IMR-90 (cell line): ENCODE results near the gene NUP93. TPM values are rescaled to one million over a fixed set of nuclear protein-coding genes. Genes with fewer than 3 reads are reported as not detected.

Experiments
- ATAC-seq: fragments of 200-7000 bp; cut with Tn5 transposase; 2 replicates; pipeline ENCODE4 v1.9.1; 2020; ENCODE audit warnings: low read depth, mild to moderate bottlenecking, moderate library complexity
- BruUV-seq: library from RNA; stranded (reverse); fragments of 400-500 nt; replicated peaks from 2 replicates; lab custom pipeline; 2021; lab: Mats Ljungman, UMichigan
- CTCF ChIA-PET: fragments of 300-600 bp; formaldehyde crosslinking; extraction: SDS; loops from one replicate; lab custom pipeline; 2021; ENCODE audit warnings: antibody characterized with exemption; lab: Yijun Ruan, JAX
- POLR2A ChIA-PET: fragments of 300-600 bp; sonication (Branson Sonifier 250); formaldehyde crosslinking; loops from one replicate; lab custom pipeline; 2022; ENCODE audit warnings: antibody characterized with exemption; ENCODE audit not compliant: unreplicated experiment; lab: Charles Lee
- DNase-seq: peaks from one replicate; pipeline ENCODE4 v3.0.0; 2013
- H2AFZ ChIP-seq: replicated peaks from 2 replicates; pipeline ENCODE3; 2013; ENCODE audit warnings: low read length, mild to moderate bottlenecking; ENCODE audit not compliant: poor library complexity
- H2AK5ac ChIP-seq: 2 replicates; pipeline ENCODE4 v1.6.1; 2013; ENCODE audit warnings: low read depth, low read length, inconsistent platforms
- H2AK9ac ChIP-seq: replicated peaks from 2 replicates; pipeline ENCODE3; 2013; ENCODE audit warnings: mild to moderate bottlenecking, low read depth, low read length, moderate library complexity; ENCODE audit not compliant: poor library complexity
- H2BK120ac ChIP-seq: 2 replicates; pipeline ENCODE4 v1.6.1; 2013; ENCODE audit warnings: low read depth, low read length, inconsistent platforms
- H2BK15ac ChIP-seq: 3 replicates; pipeline ENCODE4 v1.6.1; 2013; ENCODE audit warnings: low read depth, low read length, inconsistent platforms
- H2BK20ac ChIP-seq: 2 replicates; pipeline ENCODE4 v1.6.1; 2013; ENCODE audit warnings: low read depth, mild to moderate bottlenecking, inconsistent platforms, low read length, moderate library complexity
- H2BK5ac ChIP-seq: 2 replicates; pipeline ENCODE4 v1.6.1; 2013; ENCODE audit warnings: mild to moderate bottlenecking, low read depth, low read length, inconsistent platforms; ENCODE audit not compliant: poor library complexity, severe bottlenecking
- H3K14ac ChIP-seq: replicated peaks from 2 replicates; pipeline ENCODE4 v1.6.1; 2013; ENCODE audit warnings: low read depth, low read length, inconsistent platforms
- H3K18ac ChIP-seq: 2 replicates; pipeline ENCODE4 v1.6.1; 2013; ENCODE audit warnings: low read depth, low read length, control low read depth
- H3K23ac ChIP-seq: 2 replicates; pipeline ENCODE4 v1.6.1; 2013; ENCODE audit warnings: low read depth, low read length, inconsistent platforms
- H3K27ac ChIP-seq: 2 replicates; pipeline ENCODE4 v1.5.1; 2013; ENCODE audit warnings: mild to moderate bottlenecking, control low read depth, low read length; ENCODE audit not compliant: insufficient read depth
- H3K27me3 ChIP-seq: 2 replicates; pipeline ENCODE4 v1.6.1; 2013; ENCODE audit warnings: low read length; ENCODE audit not compliant: control insufficient read depth, insufficient read depth
- H3K36me3 ChIP-seq: 2 replicates; pipeline ENCODE4 v1.6.1; 2013; ENCODE audit warnings: low read length, mixed read lengths; ENCODE audit not compliant: control insufficient read depth, insufficient read depth
- H3K4ac ChIP-seq: 2 replicates; pipeline ENCODE4 v1.6.1; 2013; ENCODE audit warnings: low read depth, low read length, inconsistent platforms
- H3K4me1 ChIP-seq: 2 replicates; pipeline ENCODE4 v1.6.1; 2013; ENCODE audit warnings: low read length, mixed read lengths; ENCODE audit not compliant: control insufficient read depth, insufficient read depth
- H3K4me2 ChIP-seq: 2 replicates; pipeline ENCODE4 v1.6.1; 2013; ENCODE audit warnings: low read depth, mild to moderate bottlenecking, control low read depth, low read length, moderate library complexity
- H3K4me3 ChIP-seq: 2 replicates; pipeline ENCODE4 v1.5.1; 2013; ENCODE audit warnings: low read depth, mild to moderate bottlenecking, control low read depth, low read length, moderate library complexity; ENCODE audit not compliant: insufficient read depth
- H3K56ac ChIP-seq: 2 replicates; pipeline ENCODE4 v1.6.1; 2013; ENCODE audit warnings: low read length, inconsistent platforms; ENCODE audit not compliant: insufficient read depth; ENCODE audit errors: extremely low read depth
- H3K79me1 ChIP-seq, 2 experiments: 2 replicates each; pipeline ENCODE4 v1.6.1; 2013; ENCODE audit warnings: low read length in 2 of 2, inconsistent platforms in 1 of 2, low read depth in 1 of 2
- H3K9ac ChIP-seq: 2 replicates; pipeline ENCODE4 v1.6.1; 2013; ENCODE audit warnings: low read depth, low read length, control low read depth
- H3K9me1 ChIP-seq: 2 replicates; pipeline ENCODE4 v1.6.1; 2013; ENCODE audit warnings: low read length, inconsistent platforms; ENCODE audit not compliant: insufficient read depth
- H3K9me3 ChIP-seq: 2 replicates; pipeline ENCODE4 v1.6.1; 2013; ENCODE audit warnings: low read length; ENCODE audit not compliant: control insufficient read depth, insufficient read depth
- H4K20me1 ChIP-seq: 2 replicates; pipeline ENCODE4 v1.6.1; 2013; ENCODE audit warnings: low read length, inconsistent platforms; ENCODE audit not compliant: insufficient read depth
- H4K5ac ChIP-seq: 2 replicates; pipeline ENCODE4 v1.6.1; 2013; ENCODE audit warnings: mild to moderate bottlenecking, low read depth, low read length, control low read depth
- H4K8ac ChIP-seq, 2 experiments: 2 replicates each; pipeline ENCODE4 v1.6.1; 2013; ENCODE audit warnings: low read depth in 2 of 2, low read length in 2 of 2, control low read depth in 1 of 2, inconsistent platforms in 1 of 2
- H4K91ac ChIP-seq: 2 replicates; pipeline ENCODE4 v1.6.1; 2013; ENCODE audit warnings: low read depth, low read length, inconsistent platforms; ENCODE audit not compliant: insufficient read depth
- BHLHE40 ChIP-seq: fragments of 150-350 bp; IDR thresholded peaks from 2 replicates; pipeline ENCODE4 v1.6.1; 2016; ENCODE audit warnings: mild to moderate bottlenecking, low read depth, low read length
- CHD1 ChIP-seq: IDR thresholded peaks from 2 replicates; pipeline ENCODE4 v1.6.1; 2012; ENCODE audit warnings: low read depth, low read length, improper control_type of control experiment
- MAFK ChIP-seq: IDR thresholded peaks from 2 replicates; pipeline ENCODE4 v1.6.1; 2012; ENCODE audit warnings: low read depth, low read length, improper control_type of control experiment
- MAZ ChIP-seq: IDR thresholded peaks from 2 replicates; pipeline ENCODE4 v1.6.1; 2012; ENCODE audit warnings: low read depth, mild to moderate bottlenecking, low read length, improper control_type of control experiment, moderate library complexity, borderline replicate concordance
- NFE2L2 ChIP-seq: fragments of 150-350 bp; IDR thresholded peaks from 2 replicates; pipeline ENCODE4 v1.6.1; 2016; ENCODE audit warnings: low read depth, mild to moderate bottlenecking, low read length
- POLR2A ChIP-seq: IDR thresholded peaks from 2 replicates; pipeline ENCODE4 v1.6.1; 2012; ENCODE audit warnings: mild to moderate bottlenecking, low read depth, low read length
- RAD21 ChIP-seq: IDR thresholded peaks from 2 replicates; pipeline ENCODE4 v1.6.1; 2012; ENCODE audit warnings: low read length, improper control_type of control experiment
- RCOR1 ChIP-seq: IDR thresholded peaks from 2 replicates; pipeline ENCODE4 v1.6.1; 2012; ENCODE audit warnings: mild to moderate bottlenecking, low read length, improper control_type of control experiment; ENCODE audit not compliant: insufficient replicate concordance
- RFX5 ChIP-seq: IDR thresholded peaks from 2 replicates; pipeline ENCODE4 v1.8.0; 2012; ENCODE audit warnings: low read depth, mild to moderate bottlenecking, low read length, moderate library complexity
- SMC3 ChIP-seq: fragments of 150-350 bp; IDR thresholded peaks from 2 replicates; pipeline ENCODE4 v1.6.1; 2016; ENCODE audit warnings: low read depth, mild to moderate bottlenecking, antibody characterized with exemption, low read length, moderate library complexity
- USF2 ChIP-seq: fragments of 150-350 bp; IDR thresholded peaks from 2 replicates; pipeline ENCODE4 v1.6.1; 2017; ENCODE audit warnings: mild to moderate bottlenecking, antibody characterized with exemption, low read length, low read depth
- WGBS, 2 experiments: methylation state at CpG; one replicate each; pipeline versions ENCODE4 v1.1.5 to v1.1.7; 2013; ENCODE audit warnings: missing lambda C conversion rate in 2 of 2; ENCODE audit not compliant: insufficient read length in 1 of 2; ENCODE audit errors: extremely low coverage in 2 of 2; 5-methylcytosine and 5-hydroxymethylcytosine counted together
- dilution Hi-C: fragments of 300-500 bp; cut with HindIII; formaldehyde crosslinking; loops from one replicate; pipeline ENCODE4 v1.14.3; 2018; ENCODE audit warnings: low sequenced_read_pairs; ENCODE audit not compliant: unreplicated experiment
- in situ Hi-C: fragments of 300-500 bp; cut with MboI; formaldehyde crosslinking; loops from 3 replicates; pipeline ENCODE4 v1.14.3; 2019; ENCODE audit warnings: low sequenced_read_pairs, inconsistent platforms, mixed read lengths
- intact Hi-C: fragments of 100-400 bp; cut with micrococcal nuclease; formaldehyde crosslinking; loops from 2 replicates; pipeline ENCODE4 v1.10.0; 2022
- polyA plus RNA-seq, 3 experiments: library from polyadenylated mRNA; depleted of rRNA; stranded (reverse); fragments of >200 nt; gene quantifications; 2 replicates each; pipeline ENCODE4 v1.2.3, GENCODE V29; 2012; ENCODE audit warnings: low replicate concordance in 1 of 3
- total RNA-seq: library from RNA; depleted of rRNA; stranded (reverse); fragments of >200 nt; gene quantifications from 2 replicates; pipeline ENCODE4 v1.2.3, GENCODE V29; 2012
- TF ChIP-seq, protein P1 (sequence below): fragments of 150-350 bp; IDR thresholded peaks from 2 replicates; pipeline ENCODE4 v1.6.1; 2016; ENCODE audit warnings: low read depth, mild to moderate bottlenecking, low read length, moderate library complexity, borderline replicate concordance
- TF ChIP-seq, protein P2 (sequence below): conservative IDR thresholded peaks from 2 replicates; pipeline ENCODE4 v1.5.1; 2012; ENCODE audit warnings: mild to moderate bottlenecking, low read depth, low read length, improper control_type of control experiment

NUP93 gene
- total and polyA plus RNA-seq, 2 of the 4 experiments (the other 2 are of a cell fraction) = 54.6 to 72.6 TPM

- no peak for TF ChIP-seq CHD1
Measured at GRCh38 chr16:56838622-56839337, 108.9 kb downstream of the NUP93 start (continued).

DNA sequence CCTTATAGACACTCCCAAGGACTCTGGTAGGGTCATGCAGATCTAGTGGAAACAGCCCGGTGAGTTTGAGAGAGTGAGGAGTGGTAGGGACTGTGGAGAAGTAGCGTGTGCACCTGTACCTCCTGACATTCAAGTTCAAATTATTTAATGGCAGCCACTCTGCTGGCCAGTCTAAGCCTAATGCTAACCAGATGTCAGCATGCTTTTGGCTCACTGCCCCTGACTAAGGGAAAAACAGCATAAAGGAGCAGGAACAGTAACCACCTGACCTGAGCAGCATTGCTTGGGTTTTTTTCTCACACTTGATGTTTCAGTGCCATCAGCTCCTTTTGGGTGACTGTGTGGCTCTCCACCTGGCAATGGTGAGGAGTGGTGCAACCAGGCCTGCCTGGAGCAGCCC, 111.3 kb downstream of the NUP93 start:
- Histone ChIP-seq H2BK5ac (no peak overlapping the region), H4K91ac (no peak overlapping the region), H3K4me1 (peaks cover 2% of the 10 kb centered on the region; the same call in 1 of the 2 replicates), H3K56ac (no peak overlapping the region), H3K27ac (no peak overlapping the region), H4K5ac (no peak overlapping the region), H2BK120ac (no peak overlapping the region), H3K79me1 (no peaks in the 10 kb centered on the region), H3K9me1 (peaks cover 14% of the 10 kb centered on the region; the same call in 1 of the 2 replicates), H3K4ac (no peak overlapping the region), H3K14ac (no peak overlapping the region), H3K18ac (no peak overlapping the region), H2BK20ac (no peak overlapping the region), H2AFZ (no peak overlapping the region), H3K36me3 (peaks cover 26% of the 10 kb centered on the region), H4K20me1 (no peaks in the 10 kb centered on the region), H2BK15ac (no peak overlapping the region), H2AK9ac (no peak overlapping the region), H3K4me2 (no peak overlapping the region), H3K9me3 (no peaks in the 10 kb centered on the region), H3K4me3 (no peak overlapping the region), H2AK5ac (no peak overlapping the region), H4K8ac (no peak overlapping the region), H3K27me3 (no peaks in the 10 kb centered on the region), H3K9ac (no peak overlapping the region), H3K23ac (no peak overlapping the region)
- intact Hi-C loops (no loop called here), in situ Hi-C loops (no loop called here), dilution Hi-C loops (no loop called here)
- BruUV-seq = no TSS peak
- POLR2A ChIA-PET = no interaction called here
- TF ChIP-seq NFE2L2 = no peak
- TF ChIP-seq, protein P1, sequence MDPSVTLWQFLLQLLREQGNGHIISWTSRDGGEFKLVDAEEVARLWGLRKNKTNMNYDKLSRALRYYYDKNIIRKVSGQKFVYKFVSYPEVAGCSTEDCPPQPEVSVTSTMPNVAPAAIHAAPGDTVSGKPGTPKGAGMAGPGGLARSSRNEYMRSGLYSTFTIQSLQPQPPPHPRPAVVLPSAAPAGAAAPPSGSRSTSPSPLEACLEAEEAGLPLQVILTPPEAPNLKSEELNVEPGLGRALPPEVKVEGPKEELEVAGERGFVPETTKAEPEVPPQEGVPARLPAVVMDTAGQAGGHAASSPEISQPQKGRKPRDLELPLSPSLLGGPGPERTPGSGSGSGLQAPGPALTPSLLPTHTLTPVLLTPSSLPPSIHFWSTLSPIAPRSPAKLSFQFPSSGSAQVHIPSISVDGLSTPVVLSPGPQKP = no peak
- TF ChIP-seq, protein P2, sequence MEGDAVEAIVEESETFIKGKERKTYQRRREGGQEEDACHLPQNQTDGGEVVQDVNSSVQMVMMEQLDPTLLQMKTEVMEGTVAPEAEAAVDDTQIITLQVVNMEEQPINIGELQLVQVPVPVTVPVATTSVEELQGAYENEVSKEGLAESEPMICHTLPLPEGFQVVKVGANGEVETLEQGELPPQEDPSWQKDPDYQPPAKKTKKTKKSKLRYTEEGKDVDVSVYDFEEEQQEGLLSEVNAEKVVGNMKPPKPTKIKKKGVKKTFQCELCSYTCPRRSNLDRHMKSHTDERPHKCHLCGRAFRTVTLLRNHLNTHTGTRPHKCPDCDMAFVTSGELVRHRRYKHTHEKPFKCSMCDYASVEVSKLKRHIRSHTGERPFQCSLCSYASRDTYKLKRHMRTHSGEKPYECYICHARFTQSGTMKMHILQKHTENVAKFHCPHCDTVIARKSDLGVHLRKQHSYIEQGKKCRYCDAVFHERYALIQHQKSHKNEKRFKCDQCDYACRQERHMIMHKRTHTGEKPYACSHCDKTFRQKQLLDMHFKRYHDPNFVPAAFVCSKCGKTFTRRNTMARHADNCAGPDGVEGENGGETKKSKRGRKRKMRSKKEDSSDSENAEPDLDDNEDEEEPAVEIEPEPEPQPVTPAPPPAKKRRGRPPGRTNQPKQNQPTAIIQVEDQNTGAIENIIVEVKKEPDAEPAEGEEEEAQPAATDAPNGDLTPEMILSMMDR = no peak
- no peak for TF ChIP-seq POLR2A
- no peak for TF ChIP-seq USF2
- TF ChIP-seq MAFK = no peak
- no peak for TF ChIP-seq SMC3
- TF ChIP-seq RFX5 = no peak
- no peak for TF ChIP-seq BHLHE40
- no peak for TF ChIP-seq CHD1
- no peak for TF ChIP-seq RCOR1
- TF ChIP-seq RAD21 = no peak
- no peak for TF ChIP-seq MAZ
- WGBS, 2 experiments = no CpG with 5 or more reads among the region's 2 CpGs
- ATAC-seq = no peak
- peak; percentile 69 for DNase-seq
- CTCF ChIA-PET = no interaction called here
